HG02943 (cell line): ENCODE results near the gene TLDC2.

ENCODE experiments used
- ATAC-seq: cut with Tn5 transposase; IDR thresholded peaks from one replicate; pipeline ENCODE4 v1.9.1; 2021; ENCODE audit warnings: mild to moderate bottlenecking, low read depth, moderate library complexity; ENCODE audit not compliant: unreplicated experiment

The TLDC2 gene

DNA sequence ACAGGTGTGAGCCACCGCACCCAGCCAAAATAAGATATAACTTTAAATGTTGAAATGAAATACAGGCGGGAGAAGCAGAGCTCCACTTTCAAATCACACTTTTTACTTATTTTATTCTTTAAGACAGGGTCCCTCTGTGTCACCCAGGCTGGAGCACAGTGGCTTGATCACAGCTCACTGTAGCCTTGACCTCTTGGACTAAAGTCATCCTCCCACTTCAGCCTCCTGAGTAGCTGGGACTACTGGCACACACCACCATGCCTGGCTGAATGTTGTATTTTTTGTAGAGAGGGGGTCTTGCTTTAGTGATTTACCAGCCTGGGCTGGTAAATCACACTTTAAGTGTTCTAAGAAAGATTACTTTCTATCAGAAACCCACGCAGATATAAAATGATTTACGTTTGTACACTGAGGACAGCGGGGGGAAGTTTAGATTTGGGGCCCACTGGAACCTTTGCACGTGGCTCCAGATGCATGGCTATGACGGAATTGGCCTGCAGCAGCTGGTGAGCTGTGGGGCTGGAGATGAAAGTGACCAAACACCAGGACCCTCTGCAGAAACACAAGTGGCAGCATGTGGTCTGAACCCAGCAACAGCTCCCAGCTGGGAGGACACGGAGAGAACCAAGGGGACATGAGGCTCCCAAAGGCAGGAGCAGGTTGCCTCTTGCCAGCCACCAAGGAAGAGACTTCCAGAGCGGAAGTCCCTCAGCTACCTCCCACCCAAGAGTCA, 26.4 kb upstream of the TLDC2 start:
- ATAC-seq: no peak

DNA sequence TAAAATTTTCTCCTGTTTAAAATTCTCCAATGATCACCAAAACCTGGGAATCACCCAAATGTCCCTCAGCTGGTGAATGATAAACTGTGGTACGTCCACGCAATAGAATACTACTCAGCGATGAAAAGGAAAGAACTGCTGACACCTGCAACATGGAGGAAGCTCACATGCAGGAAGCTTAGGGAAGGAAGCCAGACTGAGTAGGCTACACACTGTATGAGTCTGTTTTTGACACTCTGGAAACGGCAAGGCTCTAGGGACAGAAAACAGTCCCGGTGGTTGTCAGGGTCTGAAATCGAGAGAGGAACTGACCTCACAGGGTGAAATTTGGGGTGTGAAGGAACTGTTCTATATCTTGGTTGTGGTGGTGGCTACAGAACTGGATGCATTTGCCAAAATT, 25.2 kb upstream of the TLDC2 start:
- ATAC-seq: no peak

DNA sequence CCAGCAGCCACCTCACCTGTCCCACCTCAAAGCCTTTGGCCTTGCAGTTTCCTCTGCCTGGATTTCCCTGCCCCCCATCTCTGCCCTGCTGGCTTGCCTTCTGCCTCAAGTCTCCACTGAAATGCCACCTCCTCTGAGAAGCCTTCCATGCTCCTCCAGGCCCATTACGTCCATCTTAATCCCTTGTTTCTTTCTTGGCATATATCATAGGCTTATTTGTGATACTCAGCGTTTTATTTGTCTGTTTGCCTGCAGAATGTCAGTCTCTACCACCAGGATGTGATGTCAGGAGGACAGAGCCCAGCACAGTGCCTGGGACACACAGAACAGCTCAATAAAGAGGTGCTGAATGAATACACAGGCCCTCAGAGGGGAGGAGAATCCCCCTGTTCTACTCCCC, 24.4 kb upstream of the TLDC2 start:
- no peak for ATAC-seq

DNA sequence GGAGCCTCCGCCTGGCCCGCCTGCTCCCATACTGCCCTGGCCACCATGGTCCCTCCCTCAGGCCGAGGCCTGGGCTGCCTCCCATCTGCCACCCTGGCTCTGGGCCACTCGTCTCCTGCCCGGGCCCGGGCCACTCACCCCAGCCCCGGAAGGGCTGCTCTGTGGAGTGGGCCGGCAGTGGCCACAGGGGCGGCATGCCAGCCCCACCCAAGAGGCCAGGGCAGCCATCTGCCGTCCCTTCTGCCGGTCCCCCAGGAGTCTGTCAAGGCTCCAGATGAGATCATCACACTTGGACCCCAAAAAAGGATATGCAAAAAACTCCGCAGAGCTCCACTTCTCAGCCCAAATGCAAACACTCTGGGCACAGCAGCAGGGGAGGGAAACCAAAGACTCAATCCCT, 23.8 kb upstream of the TLDC2 start:
- ATAC-seq: no peak

DNA sequence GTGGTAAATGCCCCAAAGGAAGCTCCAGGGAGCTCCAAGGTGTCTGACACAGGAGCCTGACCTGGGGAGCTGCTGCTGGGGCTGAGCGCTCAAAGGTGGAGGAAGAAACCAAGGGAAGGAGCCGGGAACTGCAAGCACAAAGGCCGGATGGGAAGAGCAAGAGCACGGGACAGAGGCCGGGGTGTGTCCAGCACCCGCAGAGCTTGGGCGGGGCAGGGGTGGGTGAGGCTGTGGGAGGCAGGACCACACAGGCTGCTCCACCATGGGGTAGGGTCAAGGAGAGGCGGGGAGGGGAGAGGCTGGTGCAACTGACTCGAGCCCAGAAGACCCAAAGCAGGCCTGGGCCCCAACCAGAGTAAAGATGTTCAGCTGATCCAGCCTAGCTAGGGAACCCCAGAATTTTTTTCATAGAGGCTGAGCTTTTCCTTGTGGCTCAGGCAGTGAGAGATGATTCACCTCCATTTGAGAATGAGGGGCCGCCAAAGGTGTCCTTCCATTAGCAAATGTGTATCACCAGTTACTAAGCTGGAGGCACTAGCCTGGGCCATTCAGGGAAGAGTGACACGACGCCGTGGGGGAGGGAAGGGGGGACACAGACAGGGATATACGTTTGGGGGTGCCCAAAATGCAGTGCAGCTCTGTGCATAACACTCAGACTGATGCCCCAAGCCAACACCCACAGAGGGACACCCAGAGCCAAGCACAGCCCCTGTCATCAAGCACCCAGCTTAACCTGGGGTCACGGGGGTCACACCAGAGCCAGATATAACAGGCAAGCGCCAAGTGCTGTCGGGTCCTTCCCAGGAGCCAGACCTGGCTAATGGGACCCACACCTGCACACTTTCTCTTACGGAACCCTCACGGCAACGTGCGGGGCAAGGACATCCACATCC, 21.3 kb upstream of the TLDC2 start:
- no peak for ATAC-seq

DNA sequence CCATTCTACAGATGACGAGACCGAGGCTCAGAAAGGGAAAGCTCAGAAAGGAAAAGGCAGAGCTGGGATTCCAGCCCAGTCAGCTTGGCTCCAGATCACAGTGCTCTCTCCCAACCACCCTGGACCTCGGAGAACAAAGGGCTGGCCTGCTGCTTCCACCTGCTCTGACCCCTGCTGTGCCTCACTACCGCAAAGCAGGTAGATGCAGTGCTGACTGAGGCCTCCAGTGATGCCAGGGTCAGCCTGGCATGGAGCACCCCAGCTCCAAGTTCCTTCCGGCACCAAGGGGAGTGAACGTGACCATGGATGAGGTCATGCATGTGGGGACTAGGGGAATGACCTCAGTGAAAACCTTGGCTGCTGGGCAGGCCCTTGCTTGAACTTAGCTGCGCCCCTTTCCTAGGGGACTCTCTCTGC, 20.7 kb upstream of the TLDC2 start:
- no peak for ATAC-seq

DNA sequence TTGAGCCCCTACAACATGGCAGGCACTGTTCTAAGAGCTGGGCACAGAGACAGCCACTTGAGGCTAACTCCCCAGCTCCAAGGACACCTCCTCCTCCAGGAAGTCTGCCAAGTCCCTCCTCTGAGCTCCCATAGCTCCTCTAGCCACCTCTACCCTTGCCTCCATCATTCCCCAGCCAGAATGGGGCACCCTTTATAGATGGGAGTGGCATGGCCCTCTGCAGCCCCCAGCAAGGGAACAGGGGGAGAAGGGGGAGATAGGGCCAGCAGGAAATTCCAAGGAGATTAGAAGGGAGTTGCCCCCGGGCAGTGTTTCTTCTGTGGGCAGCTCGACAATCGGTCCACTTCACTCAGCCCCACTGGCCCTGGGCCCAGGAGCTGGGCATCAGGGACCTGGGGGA, 19.7 kb upstream of the TLDC2 start:
- ATAC-seq: no peak

DNA sequence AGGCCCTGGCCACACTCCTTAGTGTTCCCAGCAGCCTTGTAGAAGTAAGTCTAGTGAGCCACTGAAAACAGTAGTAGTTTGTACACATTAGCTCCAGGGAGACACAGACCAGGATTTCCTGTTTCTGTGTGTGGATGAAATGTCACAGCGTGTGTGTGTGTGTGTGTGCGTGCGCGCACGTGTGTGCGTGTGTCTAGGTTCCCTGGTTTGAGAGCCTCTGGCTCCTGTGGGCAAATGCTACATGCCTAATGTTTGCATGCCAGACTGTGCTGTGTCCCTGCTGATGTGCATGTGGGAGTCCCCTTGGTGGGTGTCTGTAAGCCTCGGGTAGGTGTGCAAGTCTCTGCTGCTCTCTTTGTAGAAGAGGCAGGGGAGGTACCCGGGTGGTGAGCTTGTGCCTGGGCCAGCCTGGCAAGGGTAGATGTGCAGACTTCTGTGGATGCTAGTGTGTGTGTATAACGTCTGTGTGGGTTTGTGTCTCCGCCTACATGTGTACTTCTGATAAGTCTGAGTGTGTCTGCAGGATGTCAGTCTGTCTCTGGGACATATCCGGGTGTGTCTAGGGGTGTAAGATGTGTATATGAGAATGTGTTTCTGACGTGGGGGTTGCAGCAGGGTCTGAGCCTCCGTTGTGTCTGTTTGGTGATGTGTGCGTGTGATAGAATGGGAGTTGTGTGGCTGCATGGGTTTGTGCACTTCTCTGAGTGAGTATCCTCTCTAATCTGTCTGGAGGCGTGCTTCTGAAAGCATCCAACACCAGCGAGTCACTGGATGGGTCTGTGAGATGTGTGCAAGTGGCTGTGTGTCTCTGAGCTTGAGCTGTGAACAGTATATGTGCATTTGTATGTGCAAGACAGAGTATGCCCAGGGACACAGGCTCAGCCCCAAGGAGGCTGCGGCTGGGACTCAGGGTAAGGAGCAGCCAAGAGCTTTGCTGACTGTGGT, 19.0 kb upstream of the TLDC2 start:
- no peak for ATAC-seq

DNA sequence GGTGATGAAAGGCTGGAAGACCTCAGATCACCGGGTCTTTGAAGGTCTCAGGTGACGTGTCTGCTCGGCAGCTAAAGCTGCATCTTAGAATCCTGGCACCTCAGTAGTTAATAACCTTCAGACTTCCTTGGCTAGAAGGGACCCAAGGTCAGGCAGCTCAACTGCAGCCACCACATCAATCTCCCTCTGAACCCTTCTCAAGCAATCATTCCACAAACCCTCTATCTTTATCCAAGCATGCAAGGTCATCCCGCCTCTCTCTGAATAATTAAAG, 16.7 kb upstream of the TLDC2 start:
- no peak for ATAC-seq

DNA sequence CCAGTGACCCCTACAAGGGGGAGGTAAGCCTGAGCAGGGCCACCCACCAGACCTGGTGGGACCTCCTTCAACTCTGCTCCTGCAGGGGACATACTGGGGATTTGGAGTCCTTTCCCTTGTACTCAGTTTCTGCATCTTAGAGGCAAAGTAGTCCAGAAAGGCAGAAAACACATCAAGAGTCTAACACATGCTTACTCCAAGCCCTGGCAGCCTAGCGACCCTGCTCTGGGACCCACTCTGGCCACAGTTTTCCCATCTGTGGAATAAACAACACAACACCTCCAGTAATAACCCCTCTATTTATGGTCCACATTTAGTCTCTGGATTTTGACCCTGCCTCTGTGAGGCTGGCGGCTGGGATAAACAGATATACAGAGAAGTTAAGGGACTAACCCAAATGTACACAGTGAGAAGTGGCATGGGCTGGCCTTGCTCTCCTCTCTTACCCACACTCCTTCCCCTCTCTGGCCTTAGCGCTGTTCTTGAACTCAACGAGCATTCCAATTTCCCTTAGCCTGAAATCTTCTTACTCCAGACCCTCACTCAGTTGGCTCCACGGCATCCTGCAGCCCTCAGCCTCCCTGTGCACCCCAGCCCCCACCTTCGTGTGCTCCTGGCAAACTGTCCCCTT, 16.1 kb upstream of the TLDC2 start:
- no peak for ATAC-seq

DNA sequence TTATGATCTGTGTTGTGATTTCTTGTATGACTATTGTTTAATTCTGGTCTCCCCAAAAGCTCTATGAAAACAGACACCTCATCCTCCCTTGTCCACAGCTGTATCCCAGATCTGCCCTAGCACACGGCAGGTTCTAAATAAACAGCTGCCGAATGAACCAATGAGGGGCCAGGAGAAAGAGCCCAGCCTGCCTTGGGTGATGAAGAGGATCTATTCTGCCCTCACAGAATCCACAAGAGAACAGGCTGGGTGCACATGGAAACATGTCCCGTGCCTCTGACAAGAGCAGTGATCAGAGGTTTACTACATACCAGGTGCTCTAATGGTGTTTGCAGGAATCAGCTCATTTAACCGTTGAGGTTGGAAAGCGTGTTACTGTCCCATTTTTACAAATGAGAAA, 15.6 kb upstream of the TLDC2 start:
- ATAC-seq: no peak

DNA sequence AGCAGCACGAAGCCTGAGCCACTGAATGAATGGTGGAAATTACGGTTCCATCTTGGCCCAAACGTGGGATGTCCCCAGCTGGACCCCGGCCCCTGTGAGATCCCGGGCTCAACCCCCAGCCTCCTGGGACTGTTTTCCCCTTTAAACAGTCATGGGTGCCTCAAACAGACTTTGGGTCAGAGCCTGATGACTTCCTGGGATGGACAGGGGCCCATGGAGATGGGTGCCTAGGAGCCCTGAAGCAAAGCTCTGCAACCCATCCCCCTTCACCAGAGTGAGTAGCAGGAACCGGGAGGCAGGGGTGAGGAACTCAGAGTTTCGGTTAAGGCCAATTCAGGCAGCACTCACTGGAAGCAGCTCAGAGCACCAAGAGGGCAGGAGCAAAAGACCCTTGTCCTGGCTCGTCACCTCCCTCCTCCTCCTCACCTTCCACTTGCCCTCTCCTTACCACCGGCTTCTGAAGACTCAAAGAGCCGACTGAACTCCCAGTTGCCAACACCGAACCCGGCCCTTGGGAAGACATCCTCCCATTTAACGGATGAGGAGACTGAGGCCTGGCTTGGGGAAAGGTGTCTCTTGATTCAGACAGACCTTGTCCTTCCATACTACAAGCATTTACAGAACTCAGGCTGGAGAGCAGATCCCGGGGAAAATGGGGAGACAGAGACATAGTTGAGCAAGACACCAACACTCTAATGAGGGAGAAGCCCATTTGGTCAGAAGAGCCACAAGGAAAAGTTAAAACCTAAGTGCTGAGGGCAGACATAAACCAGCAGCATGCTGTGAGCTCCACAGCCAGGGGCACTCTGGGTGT, 14.9 kb upstream of the TLDC2 start:
- ATAC-seq: no peak

DNA sequence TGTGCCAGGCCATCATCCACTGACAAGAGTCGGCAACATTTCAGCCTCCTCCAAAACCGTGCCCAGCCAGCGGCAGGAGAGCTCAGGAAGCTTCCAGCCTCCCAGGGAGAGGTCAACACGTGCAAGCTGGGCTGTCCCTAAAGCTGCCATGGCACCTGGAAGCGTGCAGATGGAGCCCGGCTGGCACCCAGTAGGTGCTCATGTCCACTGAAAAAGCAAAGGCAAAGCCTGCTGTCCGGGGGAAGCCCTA, 14.4 kb upstream of the TLDC2 start:
- no peak for ATAC-seq

DNA sequence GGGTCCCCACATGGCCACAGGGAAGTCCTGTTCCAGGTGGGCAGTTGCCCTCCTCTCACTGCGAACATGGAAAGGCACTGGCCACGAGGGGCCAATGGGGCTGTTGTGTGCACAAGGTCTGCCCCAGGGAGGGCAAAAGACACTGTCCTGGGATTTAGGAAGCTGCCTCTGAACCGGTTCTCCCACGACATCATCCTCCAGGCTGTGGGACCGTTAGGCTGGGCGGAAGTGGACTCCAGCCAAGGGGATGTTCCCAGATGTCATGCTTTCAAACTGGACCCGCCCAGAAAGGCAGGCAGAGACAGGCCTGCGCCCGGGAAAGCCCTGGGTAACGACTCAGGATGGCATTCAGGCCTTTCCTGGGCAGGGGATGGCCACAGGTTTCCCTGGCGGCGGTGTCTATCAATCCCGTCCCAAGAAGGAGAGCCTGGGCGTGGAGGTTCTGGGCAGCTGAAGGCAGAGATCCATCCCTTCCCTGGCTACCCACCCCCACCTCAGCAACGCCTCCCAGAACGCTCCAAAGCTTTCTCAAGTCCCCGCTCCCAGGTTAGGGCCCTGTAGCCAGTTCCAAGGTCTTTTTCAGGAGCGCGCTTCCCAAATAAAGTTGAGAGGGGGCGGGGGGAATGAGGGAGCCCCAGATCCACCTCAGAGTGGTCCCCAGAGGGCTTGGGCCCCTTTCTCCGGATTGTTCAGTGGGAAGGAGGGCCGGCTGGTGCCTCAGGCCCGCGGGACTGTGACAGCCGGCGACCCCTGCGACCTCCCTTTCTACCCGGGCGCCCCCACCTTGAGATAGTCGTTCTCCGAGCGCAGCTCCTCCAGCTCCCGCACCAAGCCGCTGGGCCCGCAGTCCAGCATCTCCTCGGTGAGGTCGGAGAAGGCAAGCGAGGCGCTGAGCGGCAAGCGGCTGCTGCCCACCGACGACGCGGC, 13.8 kb upstream of the TLDC2 start:
- no peak for ATAC-seq

DNA sequence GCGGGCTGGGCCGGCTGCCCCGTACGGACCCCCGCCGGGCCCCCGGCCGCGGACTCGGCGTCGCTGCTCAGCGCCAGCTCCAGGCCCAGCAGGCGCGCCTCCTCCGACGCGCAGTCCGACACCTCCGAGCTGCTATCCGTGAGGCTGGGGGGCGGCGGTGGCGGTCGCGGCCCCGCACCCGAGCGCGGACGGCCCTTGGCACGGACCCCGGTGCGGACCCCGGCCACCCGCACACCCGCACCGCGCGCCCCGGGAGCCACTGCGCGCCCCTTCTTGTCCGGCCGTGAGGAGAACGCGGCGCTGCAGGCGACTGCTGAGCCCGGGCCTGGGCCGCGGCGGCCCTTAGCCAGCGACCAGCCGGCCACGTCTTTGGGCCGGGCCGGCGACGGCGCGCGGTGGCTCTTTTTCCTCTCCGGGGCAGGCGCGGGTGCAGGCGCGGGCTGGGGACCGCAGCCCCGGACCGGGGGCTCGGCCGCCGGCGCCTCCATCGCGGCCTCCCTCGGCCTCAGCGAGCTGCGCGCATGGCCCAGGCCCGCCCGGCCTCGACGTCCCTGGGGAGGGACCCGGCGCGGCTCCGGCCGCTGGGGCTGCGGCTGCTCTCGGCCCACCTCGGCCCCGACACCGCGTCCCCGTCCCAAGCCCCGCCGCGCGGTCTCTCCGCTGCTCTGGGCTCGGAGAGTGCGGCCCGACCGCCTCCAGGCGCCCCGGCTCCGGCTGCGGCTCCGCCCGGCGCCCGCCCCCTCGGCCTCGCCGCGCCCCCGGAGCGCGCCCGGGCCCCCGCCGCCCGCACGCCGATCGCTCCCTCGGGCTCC, 12.9 kb upstream of the TLDC2 start:
- ATAC-seq: peak; percentile 44

DNA sequence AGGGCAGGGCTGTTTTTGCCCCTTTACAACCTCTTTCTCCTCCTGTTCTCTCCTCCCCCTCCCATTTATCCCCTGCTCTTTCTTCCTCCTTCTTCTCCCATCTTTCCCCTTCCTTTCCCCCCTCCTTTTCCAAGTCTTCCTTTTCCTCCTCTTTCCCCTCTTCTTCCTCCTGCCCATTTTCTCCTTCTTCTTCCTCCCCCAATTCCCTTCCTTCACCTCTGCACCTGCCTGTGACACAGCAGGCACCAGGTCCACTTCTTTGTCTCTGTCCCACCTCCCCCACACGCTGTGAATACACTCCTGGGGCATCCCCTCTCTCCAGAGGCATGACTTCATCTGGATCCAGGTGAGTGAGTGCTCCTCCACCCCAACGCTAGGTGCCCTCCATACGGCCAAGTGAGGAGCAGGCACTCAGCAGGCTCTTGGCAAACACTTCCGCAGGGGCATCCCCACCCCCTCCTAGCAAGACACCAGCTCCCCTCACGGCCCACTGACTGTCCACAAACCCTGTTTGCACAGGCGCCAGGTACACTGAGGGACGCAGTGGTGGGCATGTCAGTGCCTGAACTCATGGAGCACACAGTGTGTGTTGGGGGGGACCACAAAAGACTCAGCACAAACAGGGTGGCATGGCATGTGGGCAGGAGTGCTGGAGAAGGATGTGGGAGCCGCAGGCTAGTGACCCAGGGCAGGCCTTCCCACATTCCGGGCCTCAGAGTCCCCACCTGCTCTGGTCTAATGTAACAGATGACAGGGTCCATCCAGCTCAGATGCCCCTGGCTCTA, 10.7 kb upstream of the TLDC2 start:
- no peak for ATAC-seq

DNA sequence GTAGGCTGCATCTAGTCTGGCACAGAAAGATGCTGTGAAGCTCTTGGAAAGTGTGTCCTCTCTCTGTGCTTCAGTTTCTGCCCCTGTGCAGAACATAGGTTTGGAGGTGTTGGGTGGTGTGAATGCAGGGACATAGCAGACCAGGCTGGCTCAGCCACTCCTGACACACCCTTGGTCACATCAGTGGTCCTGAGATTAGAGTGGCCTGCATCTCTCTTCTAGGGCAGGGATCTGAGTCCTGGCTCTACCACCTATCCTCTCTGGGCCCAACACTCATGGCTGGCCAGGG, 10.1 kb upstream of the TLDC2 start:
- no peak for ATAC-seq

DNA sequence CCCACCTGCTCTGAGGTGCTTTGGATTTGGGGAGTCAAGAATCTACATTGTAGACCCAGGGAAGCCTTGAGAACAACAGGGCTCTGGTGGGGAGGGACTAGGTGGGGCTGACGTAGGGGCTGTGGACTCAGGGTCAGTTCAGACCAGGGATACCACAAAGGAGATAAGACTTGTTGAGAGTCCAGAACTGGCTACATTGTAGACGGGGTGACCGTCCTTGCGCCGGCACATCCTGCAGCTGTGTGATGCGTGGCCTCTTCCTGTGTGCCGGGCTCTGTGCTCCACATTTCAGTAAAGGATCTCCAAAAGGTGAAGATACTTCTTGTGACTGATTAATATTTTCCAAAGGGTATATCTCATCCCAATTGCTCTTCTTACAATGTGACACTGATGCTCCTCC, 9.8 kb upstream of the TLDC2 start:
- no peak for ATAC-seq
